ENCODE measurements around the gene CYSRT1.

Gene CYSRT1

DNA sequence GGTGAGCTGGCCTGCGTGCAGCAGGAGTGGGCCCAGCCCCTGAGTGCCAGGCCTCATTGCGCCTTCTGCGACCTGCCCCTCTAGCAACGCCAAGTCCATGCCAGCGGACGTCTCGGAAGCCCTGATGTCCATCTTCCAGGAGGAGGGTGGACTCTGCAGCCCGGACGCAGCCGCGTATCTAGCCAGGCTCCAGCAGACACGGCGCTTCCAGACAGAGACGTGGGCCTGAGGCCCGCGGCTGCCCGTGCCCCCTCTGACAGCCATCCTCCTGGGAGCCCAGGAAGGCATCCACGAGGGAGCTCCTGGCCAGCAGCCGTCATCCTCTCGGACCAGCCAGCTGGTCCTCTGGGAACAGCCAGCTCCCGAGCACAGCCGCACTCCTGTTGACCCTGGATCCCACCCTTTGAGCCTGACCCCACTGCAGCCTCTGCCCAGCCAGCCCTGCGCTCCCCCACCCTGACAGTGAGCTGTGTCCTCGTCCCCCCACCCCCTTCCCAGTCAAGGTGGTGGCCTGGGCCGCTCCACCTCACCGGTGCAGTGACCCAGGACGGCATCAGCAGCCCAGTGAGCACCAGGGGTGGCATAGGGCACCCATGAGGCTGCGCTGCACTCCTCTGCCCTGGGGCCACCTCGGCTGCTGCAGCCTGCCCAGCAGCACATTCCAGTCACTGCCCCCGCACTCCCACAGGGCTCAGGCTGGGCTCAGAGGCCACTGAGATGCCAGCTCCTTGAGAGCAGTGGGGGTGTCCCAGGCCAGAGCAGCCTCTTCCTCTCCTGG, 8.6 kb upstream of the CYSRT1 start:
- Histone ChIP-seq H3K4me3 (ENCODE audit: low read length) (no peak overlapping the region), H3K9me3 (ENCODE audit: control insufficient read depth, low read depth, low read length) (no peaks in the 10 kb centered on the region), H3K27me3 (ENCODE audit: control insufficient read depth, insufficient read depth, low read length) (no peaks in the 10 kb centered on the region), H3K36me3 (ENCODE audit: control insufficient read depth, low read depth, low read length) (peaks cover 9% of the 10 kb centered on the region), H3K4me1 (ENCODE audit: control insufficient read depth, low read depth, low read length) (no peaks in the 10 kb centered on the region), H3K27ac (ENCODE audit: low read length) (no peak overlapping the region), H3K9ac (ENCODE audit: low read length) (no peak overlapping the region)

DNA sequence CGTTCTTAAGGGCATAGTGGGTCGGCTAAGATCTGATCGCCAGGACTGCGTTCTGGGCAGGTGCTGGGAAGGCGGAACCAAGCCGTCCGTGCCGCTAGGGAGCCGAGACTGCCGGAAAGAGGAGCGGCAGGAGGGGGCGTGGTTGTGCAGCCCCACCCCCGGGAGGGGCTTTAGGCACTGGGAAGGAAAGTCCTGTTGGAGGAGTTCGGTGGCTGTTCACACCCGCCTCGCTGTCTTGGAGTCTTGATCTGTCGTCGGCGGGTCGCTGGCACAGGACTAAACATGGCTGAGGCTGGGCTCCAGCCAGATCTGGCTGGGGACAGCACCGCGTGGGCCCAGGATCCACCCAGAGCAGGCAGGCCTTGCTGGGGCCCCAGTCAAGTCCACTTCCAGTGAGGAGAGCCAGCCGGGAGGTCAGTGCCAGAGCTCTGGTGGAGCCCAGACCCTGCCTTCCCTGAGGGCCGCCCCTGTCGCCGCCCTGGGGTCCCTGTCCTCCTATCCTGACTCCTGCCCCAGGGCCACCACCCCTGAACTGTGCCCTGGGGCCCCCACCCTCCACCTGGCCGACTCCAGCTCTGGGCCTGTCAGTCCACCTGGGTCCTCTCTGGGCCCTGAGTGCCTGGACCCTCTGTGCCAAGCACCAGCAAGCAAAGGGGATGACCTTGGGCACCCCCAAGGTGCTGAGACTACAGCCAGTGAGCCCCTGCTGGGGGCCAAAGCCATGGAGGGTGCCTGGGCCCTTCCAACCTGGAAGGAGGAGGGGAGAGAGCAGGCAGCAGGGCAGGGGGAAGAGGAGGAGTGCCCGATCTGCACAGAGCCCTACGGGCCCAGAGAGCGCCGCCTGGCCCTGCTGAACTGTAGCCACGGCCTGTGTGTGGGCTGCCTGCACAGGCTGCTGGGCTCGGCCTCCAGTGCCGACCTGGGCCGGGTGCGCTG, 7.4 kb upstream of the CYSRT1 start:
- Histone ChIP-seq H3K9ac (ENCODE audit: low read length) (no peak overlapping the region), H3K4me1 (ENCODE audit: control insufficient read depth, low read depth, low read length) (no peaks in the 10 kb centered on the region), H3K4me3 (ENCODE audit: low read length) (no peak overlapping the region), H3K36me3 (ENCODE audit: control insufficient read depth, low read depth, low read length) (peaks cover 9% of the 10 kb centered on the region), H3K27me3 (ENCODE audit: control insufficient read depth, insufficient read depth, low read length) (peaks cover 3% of the 10 kb centered on the region), H3K27ac (ENCODE audit: low read length) (no peak overlapping the region), H3K9me3 (ENCODE audit: control insufficient read depth, low read depth, low read length) (no peaks in the 10 kb centered on the region)

DNA sequence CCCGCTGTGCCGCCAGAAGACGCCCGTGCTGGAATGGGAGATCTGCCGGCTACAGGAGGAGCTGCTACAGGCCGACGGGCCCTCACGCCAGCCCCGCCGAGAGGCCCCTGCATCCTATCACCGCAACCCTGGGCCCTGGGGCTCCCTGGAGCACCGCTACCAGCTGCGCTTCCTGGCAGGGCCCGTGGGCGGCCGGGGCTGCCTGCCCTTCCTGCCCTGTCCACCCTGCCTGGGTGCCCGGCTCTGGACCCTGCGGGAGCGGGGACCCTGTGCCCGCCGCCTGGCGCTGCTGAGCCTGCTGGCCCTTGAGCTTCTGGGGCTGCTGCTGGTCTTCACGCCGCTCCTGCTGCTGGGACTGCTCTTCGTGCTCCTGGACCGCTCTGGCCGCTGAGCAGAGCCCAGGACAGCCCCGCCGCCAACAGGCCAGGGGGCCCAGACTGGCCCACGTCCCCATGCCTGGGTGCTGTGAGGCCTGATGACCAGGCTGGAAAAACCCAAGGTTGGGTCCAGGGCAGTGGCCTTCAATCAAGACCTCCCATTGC, 6.7 kb upstream of the CYSRT1 start:
- Histone ChIP-seq H3K9me3 (ENCODE audit: control insufficient read depth, low read depth, low read length) (no peaks in the 10 kb centered on the region), H3K4me1 (ENCODE audit: control insufficient read depth, low read depth, low read length) (no peaks in the 10 kb centered on the region), H3K9ac (ENCODE audit: low read length) (no peak overlapping the region), H3K27ac (ENCODE audit: low read length) (no peak overlapping the region), H3K27me3 (ENCODE audit: control insufficient read depth, insufficient read depth, low read length) (peaks cover 8% of the 10 kb centered on the region), H3K36me3 (ENCODE audit: control insufficient read depth, low read depth, low read length) (peaks cover 9% of the 10 kb centered on the region), H3K4me3 (ENCODE audit: low read length) (no peak overlapping the region)

DNA sequence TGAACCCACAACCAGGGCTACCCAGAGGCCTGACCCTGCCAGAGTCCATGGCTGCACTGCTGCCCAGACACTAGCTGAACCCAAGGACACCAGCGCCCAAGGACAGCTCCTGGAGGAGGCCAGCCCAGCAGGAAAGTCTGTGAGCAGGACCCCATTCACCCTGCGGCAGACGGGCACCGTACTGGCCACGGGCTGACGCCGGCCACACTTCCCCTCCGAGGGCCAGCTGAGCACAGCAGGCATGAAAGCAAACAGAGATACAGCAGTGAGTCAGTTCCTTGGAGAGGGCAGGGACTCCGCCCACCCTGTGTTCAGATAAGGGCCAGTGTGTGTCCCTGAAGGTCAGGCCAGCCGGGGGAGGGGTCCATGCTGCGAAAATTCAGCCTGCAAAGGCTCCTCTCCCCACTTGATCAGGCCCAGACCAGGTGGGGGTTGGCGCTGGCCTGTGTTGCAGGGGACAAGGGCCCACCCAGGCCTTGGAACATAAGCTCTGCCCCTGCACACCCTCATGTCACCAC, 6.2 kb upstream of the CYSRT1 start:
- Histone ChIP-seq H3K4me1 (ENCODE audit: control insufficient read depth, low read depth, low read length) (no peaks in the 10 kb centered on the region), H3K27me3 (ENCODE audit: control insufficient read depth, insufficient read depth, low read length) (peaks cover 8% of the 10 kb centered on the region), H3K36me3 (ENCODE audit: control insufficient read depth, low read depth, low read length) (peaks cover 9% of the 10 kb centered on the region), H3K9ac (ENCODE audit: low read length) (no peak overlapping the region), H3K4me3 (ENCODE audit: low read length) (no peak overlapping the region), H3K9me3 (ENCODE audit: control insufficient read depth, low read depth, low read length) (no peaks in the 10 kb centered on the region), H3K27ac (ENCODE audit: low read length) (no peak overlapping the region)

DNA sequence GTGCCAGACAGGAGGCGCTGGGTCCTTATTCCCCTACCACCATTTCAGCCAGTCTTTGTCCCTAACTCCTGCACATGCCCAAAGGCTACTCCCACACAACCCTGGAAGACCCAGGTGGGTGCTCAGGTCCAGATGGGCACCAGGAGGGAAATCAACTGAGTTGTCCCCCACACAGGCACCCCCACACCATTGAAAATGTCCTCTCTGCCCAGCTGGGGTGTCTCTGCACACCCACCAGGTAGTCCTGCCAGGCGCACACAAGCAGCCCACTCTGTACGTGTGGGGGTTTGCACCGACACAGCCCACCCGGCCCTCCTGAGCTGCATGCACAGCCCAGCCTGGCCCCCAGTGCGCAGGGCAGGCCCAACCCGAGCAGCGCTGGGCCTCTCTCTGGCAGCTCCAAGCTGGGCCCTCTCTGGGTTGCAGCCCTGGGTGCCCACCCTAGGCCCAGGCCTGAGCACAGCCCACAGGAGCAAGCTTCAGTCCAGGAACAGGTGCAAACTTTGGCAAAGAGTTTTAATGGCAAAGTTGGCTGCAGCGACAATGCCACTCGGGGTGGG, 5.1 kb upstream of the CYSRT1 start:
- Histone ChIP-seq H3K4me1 (ENCODE audit: control insufficient read depth, low read depth, low read length) (no peaks in the 10 kb centered on the region), H3K9me3 (ENCODE audit: control insufficient read depth, low read depth, low read length) (no peaks in the 10 kb centered on the region), H3K9ac (ENCODE audit: low read length) (no peak overlapping the region), H3K36me3 (ENCODE audit: control insufficient read depth, low read depth, low read length) (peaks cover 3% of the 10 kb centered on the region), H3K27ac (ENCODE audit: low read length) (no peak overlapping the region), H3K27me3 (ENCODE audit: control insufficient read depth, insufficient read depth, low read length) (peaks cover 8% of the 10 kb centered on the region), H3K4me3 (ENCODE audit: low read length) (no peak overlapping the region)

DNA sequence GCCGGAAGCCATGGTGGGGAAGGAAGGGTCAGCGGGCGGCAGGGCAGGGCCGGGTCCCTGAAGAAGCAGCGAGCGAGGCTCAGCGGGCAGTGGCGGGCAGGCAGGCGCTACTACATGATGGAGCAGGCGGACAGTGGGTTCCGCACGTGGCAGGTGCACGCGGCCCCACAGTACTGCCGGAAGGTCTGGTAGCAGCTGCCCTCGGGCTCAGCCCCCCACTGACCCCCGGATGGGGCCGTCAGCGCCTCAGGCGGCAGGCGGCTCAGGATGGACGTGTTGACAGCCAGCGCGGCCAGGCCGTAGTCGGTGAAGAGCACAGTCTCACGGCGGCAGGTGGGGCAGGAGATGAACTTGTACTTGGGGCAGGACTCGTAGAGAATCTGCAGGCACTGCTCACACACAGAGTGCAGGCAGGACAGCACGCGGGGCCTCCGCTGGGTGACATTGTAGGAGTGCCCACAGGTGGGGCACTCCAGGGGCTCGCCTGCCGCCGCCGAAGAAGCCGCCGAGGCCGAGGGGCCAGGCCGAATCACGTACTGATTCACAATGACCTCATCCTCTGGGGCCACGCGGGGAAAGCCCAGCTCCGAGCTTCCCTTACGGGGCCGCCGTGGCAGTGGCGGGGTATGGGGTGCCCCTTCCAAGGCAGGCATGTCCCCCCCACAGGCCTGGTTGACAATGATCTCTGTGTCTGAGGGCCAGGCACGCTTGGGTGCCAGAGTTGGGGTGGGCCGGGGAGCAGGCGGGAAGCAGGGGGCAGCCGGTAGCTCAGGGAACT, 4.5 kb upstream of the CYSRT1 start:
- Histone ChIP-seq H3K9me3 (ENCODE audit: control insufficient read depth, low read depth, low read length) (no peaks in the 10 kb centered on the region), H3K9ac (ENCODE audit: low read length) (no peak overlapping the region), H3K36me3 (ENCODE audit: control insufficient read depth, low read depth, low read length) (no peaks in the 10 kb centered on the region), H3K27me3 (ENCODE audit: control insufficient read depth, insufficient read depth, low read length) (peaks cover 8% of the 10 kb centered on the region), H3K4me3 (ENCODE audit: low read length) (no peak overlapping the region), H3K27ac (ENCODE audit: low read length) (no peak overlapping the region), H3K4me1 (ENCODE audit: control insufficient read depth, low read depth, low read length) (no peaks in the 10 kb centered on the region)

DNA sequence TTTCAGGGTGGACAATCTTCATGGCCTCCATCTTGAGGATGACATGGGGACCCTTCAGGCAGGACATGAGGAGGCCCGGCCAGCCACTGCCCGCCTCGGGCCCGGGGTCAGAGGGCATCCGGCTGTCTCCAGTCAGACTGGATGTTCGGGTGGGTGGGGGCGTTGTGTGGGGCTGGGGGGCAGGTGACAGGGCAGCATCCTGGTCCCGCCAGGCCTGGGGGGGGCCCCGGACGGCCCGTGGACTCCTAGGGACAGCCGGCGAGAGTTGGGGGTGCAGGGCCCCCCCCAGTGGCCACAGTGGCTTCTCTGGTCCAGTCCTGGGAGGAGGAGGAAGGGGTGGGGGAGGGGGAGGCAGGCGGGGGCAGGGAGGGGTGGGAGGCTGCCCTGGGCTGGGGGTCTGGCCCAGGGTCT, 3.9 kb upstream of the CYSRT1 start:
- Histone ChIP-seq H3K27ac (ENCODE audit: low read length) (no peak overlapping the region), H3K9ac (ENCODE audit: low read length) (no peak overlapping the region), H3K4me1 (ENCODE audit: control insufficient read depth, low read depth, low read length) (no peaks in the 10 kb centered on the region), H3K36me3 (ENCODE audit: control insufficient read depth, low read depth, low read length) (no peaks in the 10 kb centered on the region), H3K4me3 (ENCODE audit: low read length) (no peak overlapping the region), H3K27me3 (ENCODE audit: control insufficient read depth, insufficient read depth, low read length) (peaks cover 8% of the 10 kb centered on the region), H3K9me3 (ENCODE audit: control insufficient read depth, low read depth, low read length) (no peaks in the 10 kb centered on the region)

DNA sequence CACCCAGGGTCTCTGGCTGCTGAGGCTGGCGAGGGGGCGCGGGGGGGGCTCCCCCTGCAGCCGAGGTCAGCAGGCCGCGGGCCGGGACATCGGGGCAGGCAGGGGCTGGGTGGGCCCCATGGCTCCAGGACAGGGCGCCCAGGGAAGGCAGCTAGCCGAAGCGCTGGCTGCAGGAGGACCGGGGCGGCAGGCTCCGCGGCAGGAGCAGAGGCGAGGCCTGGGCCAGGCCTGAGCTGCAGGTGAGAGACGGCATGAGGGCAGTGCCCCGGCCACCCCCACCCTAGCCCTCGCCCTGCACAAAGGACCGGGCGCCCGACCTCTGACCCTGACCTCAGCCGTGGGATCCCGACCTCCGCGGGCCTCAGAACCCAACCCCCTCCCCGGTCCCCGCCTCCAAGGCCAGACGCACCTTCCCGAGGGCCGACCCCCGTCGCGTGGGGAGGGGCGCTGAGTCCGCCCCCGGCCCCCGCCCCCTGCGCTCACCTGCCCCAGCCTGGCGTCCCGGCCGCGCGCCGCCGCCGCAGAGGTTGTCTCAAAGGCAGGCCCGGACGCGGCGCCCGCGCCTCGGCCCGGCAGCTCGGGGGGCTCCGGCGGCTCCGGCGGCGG, 3.4 kb upstream of the CYSRT1 start:
- Histone ChIP-seq H3K4me3 (ENCODE audit: low read length) (peak overlapping the region; percentile 42), H3K27ac (ENCODE audit: low read length) (no peak overlapping the region), H3K4me1 (ENCODE audit: control insufficient read depth, low read depth, low read length) (no peaks in the 10 kb centered on the region), H3K9ac (ENCODE audit: low read length) (no peak overlapping the region), H3K9me3 (ENCODE audit: control insufficient read depth, low read depth, low read length) (no peaks in the 10 kb centered on the region), H3K27me3 (ENCODE audit: control insufficient read depth, insufficient read depth, low read length) (peaks cover 8% of the 10 kb centered on the region), H3K36me3 (ENCODE audit: control insufficient read depth, low read depth, low read length) (no peaks in the 10 kb centered on the region)

DNA sequence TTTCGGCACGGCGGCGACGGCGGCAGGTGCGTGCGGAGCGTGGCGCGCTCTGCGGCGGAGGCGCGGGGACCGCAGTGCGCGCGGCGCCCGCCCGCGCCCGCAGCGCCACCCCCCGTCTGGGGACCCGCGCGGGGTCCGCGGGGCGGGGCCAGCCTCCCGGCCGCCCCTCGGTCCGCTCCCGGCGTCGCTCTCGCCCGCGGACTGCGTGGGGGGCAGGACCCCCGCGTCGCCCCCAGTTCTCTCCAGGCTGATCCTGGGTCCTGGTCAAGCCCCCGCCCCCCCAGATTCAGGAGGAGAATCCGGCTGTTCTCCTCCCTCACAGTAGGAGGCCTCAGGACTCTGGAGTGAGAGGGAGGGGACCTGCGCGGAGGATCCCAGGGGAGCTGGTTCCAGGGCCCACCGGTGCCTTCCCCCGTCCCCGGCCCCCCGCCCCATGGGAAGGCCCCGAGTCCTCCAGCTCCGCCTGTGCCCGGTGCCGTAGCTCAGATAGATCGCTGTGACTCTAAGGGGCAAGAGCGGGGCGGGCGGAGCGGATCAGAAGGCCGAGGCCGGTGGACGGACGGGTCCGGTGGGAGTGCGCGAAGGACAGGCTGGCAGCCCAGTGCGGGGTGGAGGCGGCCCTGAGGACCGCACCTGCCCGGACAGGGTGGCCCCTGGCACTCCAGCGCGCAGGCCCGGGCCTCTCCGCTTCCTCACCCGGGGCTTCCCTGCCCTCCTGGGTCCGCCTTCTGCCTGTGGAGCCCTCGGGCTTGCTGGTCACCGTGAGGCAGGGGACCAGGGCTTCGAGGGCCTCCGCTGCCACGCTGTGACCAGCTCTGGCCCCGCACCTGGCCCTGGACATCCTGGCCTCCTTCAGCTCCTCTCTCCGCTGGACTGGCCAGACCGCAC, 2.5 kb upstream of the CYSRT1 start, which contains the start of gene RNF208:
TSS of gene RNF208 (minus strand) at position 51 of the 888 bp plus-strand sequence. CDS start 1,028 bp downstream, outside the sequence.
- no peaks in the 10 kb centered on the region for H3K4me1 ChIP-seq (ENCODE audit: control insufficient read depth, low read depth, low read length)
- H3K4me3 ChIP-seq (ENCODE audit: low read length): peak within 1 kb of the TSS; percentile 75
- no peak within 1 kb of the TSS for H3K27ac ChIP-seq (ENCODE audit: low read length)
- no peak within 1 kb of the TSS for H3K9ac ChIP-seq (ENCODE audit: low read length)
- H3K36me3 ChIP-seq (ENCODE audit: control insufficient read depth, low read depth, low read length): no peaks in the 10 kb centered on the region
- H3K27me3 ChIP-seq (ENCODE audit: control insufficient read depth, insufficient read depth, low read length): peaks cover 8% of the 10 kb centered on the region
- no peaks in the 10 kb centered on the region for H3K9me3 ChIP-seq (ENCODE audit: control insufficient read depth, low read depth, low read length)

Measured in iPS-18a (cell line).